PC-9 (cell line): ENCODE results near the gene CMIP. TPM values are rescaled to one million over a fixed set of nuclear protein-coding genes. Genes with fewer than 3 reads are reported as not detected.

Experiments used
- BruUV-seq: library from RNA; stranded (reverse); fragments of 400-500 nt; replicated peaks from 2 replicates; lab custom pipeline; 2021; lab: Mats Ljungman, UMichigan
- CTCF ChIA-PET: fragments of 300-600 bp; sonication (Branson Sonifier 250); formaldehyde crosslinking; loops from one replicate; lab custom pipeline; 2022; ENCODE audit warnings: antibody characterized with exemption; lab: Charles Lee
- POLR2A ChIA-PET: fragments of 300-600 bp; sonication (Branson Sonifier 250); formaldehyde crosslinking; loops from one replicate; lab custom pipeline; 2022; ENCODE audit warnings: antibody characterized with exemption; ENCODE audit not compliant: unreplicated experiment; lab: Charles Lee
- DNase-seq, 2 experiments: peaks; one replicate each; pipeline versions ENCODE4 v3.0.0 to v3.0.0-alpha.2; 2015 to 2022; ENCODE audit warnings: mixed read lengths in 1 of 2
- H2AFZ ChIP-seq: fragments of 200-600 bp; sonication (generic); 2 replicates; pipeline ENCODE4 v1.8.1; 2017; ENCODE audit warnings: antibody characterized with exemption
- H3F3A ChIP-seq: fragments of 200-600 bp; sonication (generic); 2 replicates; pipeline ENCODE4 v1.8.1; 2017; ENCODE audit warnings: antibody characterized with exemption, mild to moderate bottlenecking, low read depth; ENCODE audit not compliant: insufficient read depth
- H3K27ac ChIP-seq: fragments of 200-600 bp; sonication (generic); 2 replicates; pipeline ENCODE4 v1.6.1; 2016; ENCODE audit warnings: mixed run types
- H3K27me3 ChIP-seq: fragments of 200-600 bp; sonication (generic); 2 replicates; pipeline ENCODE4 v1.6.1; 2016; ENCODE audit warnings: low read depth, mixed run types; ENCODE audit not compliant: insufficient read depth
- H3K36me3 ChIP-seq: fragments of 200-600 bp; sonication (generic); 2 replicates; pipeline ENCODE4 v1.6.1; 2016; ENCODE audit warnings: low read depth, mixed run types
- H3K4me1 ChIP-seq: fragments of 200-600 bp; sonication (generic); replicated peaks from 2 replicates; pipeline ENCODE4 v1.6.1; 2016; ENCODE audit warnings: mixed run types; ENCODE audit not compliant: insufficient read depth
- H3K4me2 ChIP-seq: fragments of 200-600 bp; sonication (generic); 2 replicates; pipeline ENCODE4 v1.6.1; 2017; ENCODE audit warnings: mixed run types
- H3K4me3 ChIP-seq: fragments of 200-600 bp; sonication (generic); 2 replicates; pipeline ENCODE4 v1.6.1; 2016; ENCODE audit warnings: mixed run types
- H3K79me2 ChIP-seq: fragments of 200-600 bp; sonication (generic); 2 replicates; pipeline ENCODE4 v1.6.1; 2017; ENCODE audit warnings: low read depth, mixed run types
- H3K9me2 ChIP-seq: fragments of 200-600 bp; sonication (generic); 2 replicates; pipeline ENCODE4 v1.8.1; 2017; ENCODE audit warnings: mild to moderate bottlenecking; ENCODE audit not compliant: insufficient read depth
- H3K9me3 ChIP-seq: fragments of 200-600 bp; sonication (generic); 2 replicates; pipeline ENCODE4 v1.8.1; 2016; ENCODE audit warnings: low read depth; ENCODE audit not compliant: insufficient read depth
- H4K20me1 ChIP-seq: fragments of 200-600 bp; sonication (generic); 2 replicates; pipeline ENCODE4 v1.8.1; 2017; ENCODE audit not compliant: insufficient read depth
- EZH2 ChIP-seq: fragments of 200-600 bp; sonication (generic); IDR thresholded peaks from 2 replicates; pipeline ENCODE4 v1.8.0; 2017; ENCODE audit warnings: antibody characterized with exemption, low read depth
- intact Hi-C: fragments of 100-400 bp; cut with micrococcal nuclease; formaldehyde crosslinking; loops from one replicate; pipeline ENCODE4 v1.10.0; 2022; ENCODE audit not compliant: unreplicated experiment
- total RNA-seq: library from RNA; stranded (reverse); gene quantifications from 2 replicates; pipeline ENCODE4 v1.2.3, GENCODE V29; 2021
- TF ChIP-seq, protein P1 (sequence below): fragments of 200-600 bp; sonication (generic); conservative IDR thresholded peaks from 2 replicates; pipeline ENCODE4 v1.6.1; 2017; ENCODE audit warnings: mixed run types, antibody characterized with exemption, mild to moderate bottlenecking, moderate library complexity

The CMIP gene
- total RNA-seq, 1 experiment from 2014 or later: 96.6 TPM

DNA sequence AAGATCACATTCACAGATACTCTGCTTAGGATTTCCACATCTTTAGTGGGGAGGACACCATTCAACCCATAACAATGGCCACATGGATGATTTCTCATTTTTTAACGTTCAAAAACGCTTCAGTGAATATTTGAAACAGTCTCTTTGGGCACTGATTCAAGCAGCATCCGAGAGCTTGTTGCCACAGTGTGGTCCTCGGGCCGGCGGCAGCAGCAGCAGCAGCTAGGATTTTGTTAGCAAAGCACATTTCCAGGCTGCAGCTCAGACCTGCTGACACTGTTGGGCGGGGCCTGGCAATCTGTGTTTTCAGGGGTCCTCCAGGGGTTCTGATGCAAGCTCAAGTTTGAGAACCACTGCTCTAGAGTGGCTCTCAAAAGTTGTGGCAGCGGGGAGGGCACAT, 27.9 kb upstream of the CMIP start:
- no TSS peak for BruUV-seq
- Histone ChIP-seq H3K9me2 (no peaks in the 10 kb centered on the region), H3K27me3 (no peaks in the 10 kb centered on the region), H3K9me3 (no peaks in the 10 kb centered on the region), H3K36me3 (no peaks in the 10 kb centered on the region), H4K20me1 (no peaks in the 10 kb centered on the region), H3K27ac (no peak overlapping the region), H2AFZ (no peak overlapping the region), H3K79me2 (no peaks in the 10 kb centered on the region), H3K4me3 (no peak overlapping the region), H3K4me2 (no peak overlapping the region), H3F3A (peaks cover 13% of the 10 kb centered on the region), H3K4me1 (peaks cover 12% of the 10 kb centered on the region)
- no peak for TF ChIP-seq EZH2
- TF ChIP-seq, protein P1, sequence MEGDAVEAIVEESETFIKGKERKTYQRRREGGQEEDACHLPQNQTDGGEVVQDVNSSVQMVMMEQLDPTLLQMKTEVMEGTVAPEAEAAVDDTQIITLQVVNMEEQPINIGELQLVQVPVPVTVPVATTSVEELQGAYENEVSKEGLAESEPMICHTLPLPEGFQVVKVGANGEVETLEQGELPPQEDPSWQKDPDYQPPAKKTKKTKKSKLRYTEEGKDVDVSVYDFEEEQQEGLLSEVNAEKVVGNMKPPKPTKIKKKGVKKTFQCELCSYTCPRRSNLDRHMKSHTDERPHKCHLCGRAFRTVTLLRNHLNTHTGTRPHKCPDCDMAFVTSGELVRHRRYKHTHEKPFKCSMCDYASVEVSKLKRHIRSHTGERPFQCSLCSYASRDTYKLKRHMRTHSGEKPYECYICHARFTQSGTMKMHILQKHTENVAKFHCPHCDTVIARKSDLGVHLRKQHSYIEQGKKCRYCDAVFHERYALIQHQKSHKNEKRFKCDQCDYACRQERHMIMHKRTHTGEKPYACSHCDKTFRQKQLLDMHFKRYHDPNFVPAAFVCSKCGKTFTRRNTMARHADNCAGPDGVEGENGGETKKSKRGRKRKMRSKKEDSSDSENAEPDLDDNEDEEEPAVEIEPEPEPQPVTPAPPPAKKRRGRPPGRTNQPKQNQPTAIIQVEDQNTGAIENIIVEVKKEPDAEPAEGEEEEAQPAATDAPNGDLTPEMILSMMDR: no peak
- no peak for DNase-seq
- intact Hi-C loops: no loop called here
- POLR2A ChIA-PET: no interaction called here
- CTCF ChIA-PET: no interaction called here

DNA sequence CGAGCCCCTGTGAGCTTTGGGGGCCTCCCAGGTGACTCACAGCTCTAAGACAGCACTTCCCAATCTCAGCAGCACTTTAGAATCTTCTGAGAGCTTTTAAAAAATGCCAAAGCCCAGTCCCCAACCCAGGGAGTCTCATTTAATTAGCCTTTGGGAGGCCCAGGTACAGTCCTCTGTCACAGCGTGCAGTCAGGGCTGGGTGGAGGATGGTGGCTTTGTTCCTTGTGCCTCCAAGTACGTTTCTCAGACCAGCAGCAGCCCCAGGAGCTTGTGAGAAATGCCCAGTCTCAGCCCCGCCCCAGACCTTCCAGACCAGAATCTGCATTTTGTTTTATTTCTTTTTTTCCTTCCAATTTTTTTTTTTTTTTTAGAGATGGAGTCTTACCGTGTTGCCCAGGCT, 27.4 kb upstream of the CMIP start:
- TF ChIP-seq, protein P1: no peak
- ChIA-PET POLR2A (no interaction called here), CTCF (no interaction called here)
- H3K79me2 ChIP-seq: no peaks in the 10 kb centered on the region
- H3K27ac ChIP-seq: no peak overlapping the region
- no peak overlapping the region for H3K4me2 ChIP-seq
- H3K9me3 ChIP-seq: no peaks in the 10 kb centered on the region
- intact Hi-C loops: no loop called here
- no peak overlapping the region for H3K4me3 ChIP-seq
- no peaks in the 10 kb centered on the region for H3K27me3 ChIP-seq
- H3K36me3 ChIP-seq: no peaks in the 10 kb centered on the region
- peaks cover 17% of the 10 kb centered on the region for H3F3A ChIP-seq
- no peak overlapping the region for H2AFZ ChIP-seq
- no TSS peak for BruUV-seq
- no peaks in the 10 kb centered on the region for H4K20me1 ChIP-seq
- H3K4me1 ChIP-seq: peaks cover 17% of the 10 kb centered on the region
- no peak for DNase-seq
- H3K9me2 ChIP-seq: no peaks in the 10 kb centered on the region

DNA sequence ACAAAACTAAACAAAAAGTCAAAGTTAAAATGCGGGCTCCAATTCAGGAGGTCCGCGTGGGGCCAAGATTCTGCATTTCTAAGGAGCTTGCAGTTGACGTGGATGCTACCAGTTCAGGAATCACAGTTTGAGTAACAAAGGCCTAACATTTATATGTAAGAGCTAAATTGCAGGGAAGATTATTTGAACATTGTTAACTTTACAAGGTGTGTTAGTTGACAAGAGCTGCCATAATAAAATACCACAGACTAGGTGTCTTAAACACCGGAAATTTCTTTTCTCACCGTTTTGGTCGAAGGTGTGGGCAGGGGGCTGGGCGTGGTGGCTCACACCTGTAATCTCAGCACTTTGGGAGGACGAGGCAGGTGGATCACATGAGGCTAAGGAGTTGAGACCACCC, 24.8 kb upstream of the CMIP start:
- H3K4me1 ChIP-seq: peaks cover 17% of the 10 kb centered on the region
- H4K20me1 ChIP-seq: no peaks in the 10 kb centered on the region
- ChIA-PET POLR2A (no interaction called here), CTCF (no interaction called here)
- H3K4me2 ChIP-seq: no peak overlapping the region
- no peak overlapping the region for H2AFZ ChIP-seq
- no peak overlapping the region for H3K4me3 ChIP-seq
- intact Hi-C loops: no loop called here
- no peaks in the 10 kb centered on the region for H3K36me3 ChIP-seq
- no peak for DNase-seq
- H3K27me3 ChIP-seq: no peaks in the 10 kb centered on the region
- BruUV-seq: no TSS peak
- TF ChIP-seq, protein P1: no peak
- no peak for TF ChIP-seq EZH2
- H3K9me2 ChIP-seq: no peaks in the 10 kb centered on the region
- no peak overlapping the region for H3K27ac ChIP-seq
- H3K79me2 ChIP-seq: no peaks in the 10 kb centered on the region
- H3K9me3 ChIP-seq: no peaks in the 10 kb centered on the region
- peaks cover 20% of the 10 kb centered on the region for H3F3A ChIP-seq
